ENCODE results near the gene SPECC1.
"Not testable (repeated sequence)": the region's sequence is repeated elsewhere in the genome, so short reads cannot be mapped to it uniquely, and the experiment has no call there.

Gene SPECC1, protein sequence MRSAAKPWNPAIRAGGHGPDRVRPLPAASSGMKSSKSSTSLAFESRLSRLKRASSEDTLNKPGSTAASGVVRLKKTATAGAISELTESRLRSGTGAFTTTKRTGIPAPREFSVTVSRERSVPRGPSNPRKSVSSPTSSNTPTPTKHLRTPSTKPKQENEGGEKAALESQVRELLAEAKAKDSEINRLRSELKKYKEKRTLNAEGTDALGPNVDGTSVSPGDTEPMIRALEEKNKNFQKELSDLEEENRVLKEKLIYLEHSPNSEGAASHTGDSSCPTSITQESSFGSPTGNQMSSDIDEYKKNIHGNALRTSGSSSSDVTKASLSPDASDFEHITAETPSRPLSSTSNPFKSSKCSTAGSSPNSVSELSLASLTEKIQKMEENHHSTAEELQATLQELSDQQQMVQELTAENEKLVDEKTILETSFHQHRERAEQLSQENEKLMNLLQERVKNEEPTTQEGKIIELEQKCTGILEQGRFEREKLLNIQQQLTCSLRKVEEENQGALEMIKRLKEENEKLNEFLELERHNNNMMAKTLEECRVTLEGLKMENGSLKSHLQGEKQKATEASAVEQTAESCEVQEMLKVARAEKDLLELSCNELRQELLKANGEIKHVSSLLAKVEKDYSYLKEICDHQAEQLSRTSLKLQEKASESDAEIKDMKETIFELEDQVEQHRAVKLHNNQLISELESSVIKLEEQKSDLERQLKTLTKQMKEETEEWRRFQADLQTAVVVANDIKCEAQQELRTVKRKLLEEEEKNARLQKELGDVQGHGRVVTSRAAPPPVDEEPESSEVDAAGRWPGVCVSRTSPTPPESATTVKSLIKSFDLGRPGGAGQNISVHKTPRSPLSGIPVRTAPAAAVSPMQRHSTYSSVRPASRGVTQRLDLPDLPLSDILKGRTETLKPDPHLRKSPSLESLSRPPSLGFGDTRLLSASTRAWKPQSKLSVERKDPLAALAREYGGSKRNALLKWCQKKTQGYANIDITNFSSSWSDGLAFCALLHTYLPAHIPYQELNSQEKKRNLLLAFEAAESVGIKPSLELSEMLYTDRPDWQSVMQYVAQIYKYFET

DNA sequence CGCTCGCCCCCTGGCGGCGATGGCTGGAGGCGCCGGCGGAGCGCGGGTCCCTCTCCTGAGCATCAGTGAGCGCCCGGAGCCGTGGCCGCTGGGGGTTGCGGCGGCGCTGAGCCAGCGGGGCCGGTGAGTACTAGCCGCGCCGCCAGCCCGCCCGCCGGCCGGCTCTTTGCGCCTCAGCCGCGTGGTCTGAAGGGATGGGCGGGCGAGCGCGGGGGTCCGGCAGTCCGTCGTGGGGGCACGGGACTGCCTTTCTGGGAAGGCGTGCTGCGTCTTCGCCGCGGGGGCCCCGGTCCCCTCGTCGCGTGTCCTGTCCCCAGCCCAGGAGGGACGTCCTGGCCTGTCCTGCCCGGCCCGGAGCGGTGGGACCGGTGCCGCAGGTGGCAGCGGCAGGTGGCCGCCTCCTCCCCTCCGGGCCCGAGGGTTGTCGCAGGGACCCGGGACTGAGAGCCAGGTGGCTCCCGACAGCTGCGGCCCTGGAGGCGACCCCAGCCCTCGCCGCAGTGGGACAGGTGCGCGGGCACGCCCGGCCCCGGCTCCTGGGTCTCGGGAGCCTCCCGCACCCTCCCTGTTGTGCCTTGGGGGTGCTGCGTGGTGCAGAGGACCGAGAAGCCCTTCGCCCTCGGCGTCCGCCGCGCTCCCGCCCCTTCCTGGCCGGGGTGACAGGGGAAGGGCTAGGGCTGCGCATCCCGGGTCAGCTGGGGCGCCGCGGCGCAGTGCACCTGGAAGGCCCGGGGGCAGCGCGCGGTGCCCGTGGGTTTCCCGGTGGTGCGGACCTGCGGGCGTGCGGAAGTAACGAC, at the start of gene SPECC1:
TSS of gene SPECC1 (plus strand) at position 58 of the 797 bp plus-strand sequence. CDS start 87,293 bp downstream, outside the sequence.
- peak; percentile 82 for DNase-seq (ENCODE audit: low spot score)

DNA sequence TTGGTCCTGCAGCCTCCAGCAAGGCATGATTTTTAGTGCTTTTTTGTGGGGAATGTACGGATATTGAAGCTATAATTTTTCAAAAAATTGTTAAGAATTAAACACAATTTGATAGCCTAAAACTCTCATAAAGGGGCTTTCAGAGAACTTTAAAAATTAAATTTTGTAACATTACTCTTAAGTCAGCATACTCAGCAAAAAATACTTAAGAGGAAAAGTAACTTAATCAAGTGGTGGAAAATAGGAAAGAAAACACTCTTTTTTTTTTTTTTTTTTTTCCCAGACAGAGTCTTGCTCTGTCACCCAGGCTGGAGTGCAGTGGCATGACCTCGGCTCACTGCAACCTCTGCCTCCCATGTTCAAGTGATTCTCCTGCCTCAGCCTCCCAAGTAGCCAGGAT, 46.2 kb upstream of the SPECC1 start:
- DNase-seq (ENCODE audit: low spot score), result not testable (repeated sequence)

DNA sequence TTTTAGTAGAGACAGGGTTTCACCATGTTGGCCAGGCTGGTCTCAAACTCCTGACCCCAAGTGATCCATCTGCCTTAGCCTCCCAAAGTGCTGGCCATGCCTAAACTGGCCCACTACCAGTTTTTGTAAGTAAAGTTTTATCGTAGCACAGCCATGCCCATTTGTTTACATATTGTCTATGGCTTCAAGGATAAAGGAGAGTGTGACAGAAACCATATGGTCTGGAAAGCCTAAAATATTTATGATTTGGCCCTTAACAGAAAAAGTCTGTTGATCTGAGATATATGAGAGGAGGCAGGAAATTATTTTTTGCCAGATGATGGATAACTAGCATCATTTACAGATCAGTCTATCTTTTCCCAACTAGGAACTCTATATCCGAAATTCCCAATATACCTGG, 36.0 kb upstream of the SPECC1 start:
- DNase-seq (ENCODE audit: low spot score), result no peak

DNA sequence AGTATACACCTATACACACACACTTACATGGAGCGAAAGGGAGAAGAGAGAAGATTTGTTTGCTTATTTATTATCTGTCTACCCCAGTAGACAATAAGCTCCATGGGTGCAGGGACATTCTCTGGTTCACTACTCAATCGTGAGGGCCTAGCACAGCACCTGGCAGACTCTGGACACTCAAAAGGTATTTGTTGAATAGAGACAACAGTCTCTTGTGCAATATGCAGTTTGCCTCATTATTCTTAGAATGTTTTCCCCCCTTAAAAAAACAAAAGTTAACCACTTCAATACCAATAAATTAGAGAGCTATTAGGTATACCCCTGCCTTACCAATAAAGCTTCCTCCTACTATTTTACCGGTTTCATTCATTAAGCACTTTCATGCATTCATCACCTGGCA, 33.6 kb upstream of the SPECC1 start:
- no peak for DNase-seq (ENCODE audit: low spot score)

DNA sequence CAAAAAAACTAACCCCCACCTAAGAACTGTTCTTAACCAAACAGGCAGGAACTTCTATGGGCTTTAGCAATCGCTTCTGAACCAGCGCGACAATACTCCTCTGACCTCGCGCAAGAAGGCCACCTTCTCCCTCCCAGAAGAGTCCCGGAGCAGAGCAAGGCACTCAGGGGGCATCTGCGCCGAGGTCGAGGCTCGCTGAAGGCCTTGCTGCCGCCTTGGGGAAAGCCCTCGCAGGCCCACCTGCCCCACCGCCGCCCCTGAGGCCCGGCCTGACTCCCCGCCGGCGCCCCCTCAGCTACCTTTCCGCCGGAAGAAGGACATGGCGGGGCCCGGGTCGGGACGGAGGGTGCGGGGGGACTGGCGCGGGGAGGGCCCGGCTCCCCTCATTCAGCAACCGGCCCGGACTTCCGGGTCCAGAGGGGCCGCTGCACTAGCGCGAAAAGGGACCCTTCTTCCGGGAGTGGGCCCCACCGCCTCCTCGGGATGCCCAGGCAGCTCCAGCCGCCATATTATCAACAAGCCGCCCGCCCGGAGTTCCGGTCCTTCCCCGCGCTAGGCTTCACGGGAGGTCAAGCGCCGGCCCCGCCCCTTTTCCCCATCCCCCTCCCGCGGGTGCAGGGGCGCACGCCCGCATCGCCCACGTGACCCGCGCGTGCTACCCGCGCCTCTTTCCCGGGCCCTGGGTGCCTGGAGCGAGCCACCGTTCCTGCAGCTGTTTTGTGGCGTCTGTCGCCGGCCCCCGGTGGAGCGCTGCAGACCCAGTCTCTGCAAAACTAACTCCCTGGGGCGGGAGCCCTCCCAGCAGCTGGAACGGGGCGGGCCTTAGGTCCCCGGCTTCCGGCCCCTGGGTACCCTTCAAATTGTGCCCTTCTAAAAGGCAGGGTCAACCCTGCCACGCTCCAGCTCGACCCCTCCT, 31.6 kb upstream of the SPECC1 start, which contains the start of gene AKAP10:
TSS of gene AKAP10 (minus strand) at position 536 of the 916 bp plus-strand sequence. CDS start at position 387, 149 bp downstream.
- peak; percentile 83 for DNase-seq (ENCODE audit: low spot score)

DNA sequence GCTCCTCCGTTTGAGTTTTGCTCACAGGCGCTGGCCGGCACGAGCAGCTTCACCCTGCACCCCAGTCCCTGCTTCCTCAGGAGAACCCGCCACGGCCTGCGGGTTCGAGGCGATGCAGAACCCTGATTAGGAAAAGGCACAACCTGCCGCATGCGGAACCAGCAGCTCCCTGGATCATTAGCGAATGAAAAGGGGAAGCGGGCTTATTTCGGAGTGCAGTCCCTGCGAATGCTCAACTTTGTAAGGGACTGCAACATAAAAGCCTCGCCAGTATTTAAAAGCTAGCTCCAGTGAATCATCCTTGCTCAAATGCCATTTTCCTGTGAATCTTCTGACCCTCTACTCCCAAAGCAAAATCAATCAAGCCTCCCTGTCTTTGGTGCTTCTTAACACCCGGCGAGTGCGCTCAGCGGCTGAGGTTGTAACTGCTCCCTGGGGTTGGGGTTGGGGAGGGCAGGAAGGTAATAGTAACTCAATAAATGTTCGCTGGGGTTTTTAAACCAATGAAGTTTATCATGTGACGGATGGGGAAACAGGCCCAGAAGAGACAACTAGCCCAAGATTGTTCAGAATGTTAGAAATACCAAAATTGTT, 30.9 kb upstream of the SPECC1 start:
- no peak for DNase-seq (ENCODE audit: low spot score)

DNA sequence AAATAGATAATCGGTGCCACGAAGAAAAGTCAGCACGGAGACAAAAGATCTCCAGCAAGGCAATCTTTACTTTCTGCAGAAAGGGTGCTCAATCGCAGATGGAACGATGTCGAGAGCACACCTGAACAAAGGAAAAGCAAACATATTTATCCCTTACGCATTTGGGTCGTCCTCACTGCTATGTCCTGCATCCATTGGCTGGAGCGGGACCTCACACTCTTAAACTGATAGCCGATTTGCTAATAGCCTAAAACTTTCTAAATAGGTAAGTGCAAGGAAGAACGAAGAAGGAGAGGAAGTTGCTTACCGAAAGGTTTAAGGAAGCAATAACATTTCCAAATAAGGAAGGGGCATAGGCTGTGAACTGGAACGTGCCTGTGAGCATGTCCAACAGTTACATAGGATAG, 30.4 kb upstream of the SPECC1 start:
- DNase-seq (ENCODE audit: low spot score), result no peak

DNA sequence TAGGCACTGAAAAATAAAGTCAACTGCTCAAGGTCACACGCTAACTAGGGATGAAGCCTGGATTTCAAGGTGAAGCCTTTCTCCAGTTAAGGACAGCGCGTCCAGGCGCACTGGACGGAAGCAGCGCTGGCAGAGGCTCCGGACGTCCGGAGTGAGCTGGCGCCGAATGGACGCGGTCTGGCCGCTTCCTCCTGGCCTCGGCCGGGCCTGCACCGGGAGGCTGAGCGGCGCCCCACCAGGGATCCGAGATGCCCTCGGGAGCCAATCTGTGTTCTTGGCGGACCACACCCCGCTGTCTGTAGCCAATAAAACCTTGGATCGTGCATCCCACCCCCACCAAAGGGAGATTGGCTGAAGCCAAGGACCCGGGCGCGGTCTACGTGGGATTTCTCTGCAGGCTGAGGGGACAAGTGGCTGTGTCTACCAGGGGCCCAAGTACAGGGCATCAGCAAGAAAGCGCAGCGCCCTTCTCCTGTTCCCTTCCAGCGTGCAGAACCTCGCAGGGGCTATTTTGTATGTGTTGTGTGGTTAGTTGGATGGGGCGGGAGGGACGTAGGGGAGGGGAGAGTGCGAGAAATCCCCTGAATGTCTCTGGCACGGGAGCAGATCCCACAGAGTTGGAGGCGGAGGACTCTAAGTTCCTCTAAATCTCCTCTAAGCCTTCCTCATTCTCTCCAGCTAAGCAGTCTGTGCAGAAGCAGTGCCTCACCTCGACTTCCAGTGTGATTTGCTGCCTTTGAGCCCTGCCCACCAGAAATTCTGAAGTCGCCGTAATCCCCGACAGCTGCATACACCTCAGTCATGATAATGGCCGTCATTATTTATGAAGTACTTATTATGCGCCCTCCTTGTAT, 29.0 kb upstream of the SPECC1 start:
- DNase-seq (ENCODE audit: low spot score), result no peak

DNA sequence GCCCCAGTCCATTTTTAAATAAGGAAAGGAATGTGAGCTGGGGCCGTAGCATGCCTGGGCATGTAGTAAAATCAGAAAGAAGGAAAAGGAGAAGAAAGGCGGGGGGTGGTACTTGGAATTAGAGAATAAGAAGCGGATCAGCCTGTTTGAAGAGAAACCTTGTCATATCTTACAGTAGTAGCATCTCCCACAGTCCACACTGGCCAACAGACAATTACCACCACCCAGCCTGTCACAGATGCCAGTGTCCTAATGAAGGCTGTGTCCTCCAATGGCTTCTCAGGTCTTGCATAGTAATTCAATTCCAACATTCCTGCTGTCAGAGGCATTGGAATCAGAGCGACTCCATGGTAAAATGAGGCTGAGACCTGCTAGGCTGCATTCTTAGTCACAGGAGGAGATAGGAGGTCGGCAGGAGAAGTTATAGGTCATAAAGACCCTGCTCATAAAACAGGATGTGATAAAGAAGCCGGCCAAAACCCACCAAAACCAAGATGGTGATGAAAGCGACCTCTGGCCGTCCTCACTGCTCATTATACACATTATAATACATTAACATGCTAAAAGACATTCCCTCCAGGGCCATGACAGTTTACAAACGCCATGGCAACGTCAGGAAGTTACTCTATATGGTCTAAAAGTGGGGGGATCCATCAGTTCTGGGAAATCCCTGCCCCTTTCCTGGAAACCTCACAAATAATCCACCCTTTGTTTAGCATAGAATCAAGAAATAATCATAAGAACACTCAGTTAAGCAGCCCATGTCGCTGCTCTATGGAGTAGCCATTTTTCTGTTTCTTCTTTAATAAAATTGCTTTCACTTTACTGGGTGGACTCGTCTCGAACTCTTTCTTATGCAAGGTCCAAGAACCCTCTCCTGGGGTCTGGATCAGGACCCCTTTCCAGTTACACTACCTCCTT, 22.0 kb upstream of the SPECC1 start:
- DNase-seq (ENCODE audit: low spot score), result no peak

DNA sequence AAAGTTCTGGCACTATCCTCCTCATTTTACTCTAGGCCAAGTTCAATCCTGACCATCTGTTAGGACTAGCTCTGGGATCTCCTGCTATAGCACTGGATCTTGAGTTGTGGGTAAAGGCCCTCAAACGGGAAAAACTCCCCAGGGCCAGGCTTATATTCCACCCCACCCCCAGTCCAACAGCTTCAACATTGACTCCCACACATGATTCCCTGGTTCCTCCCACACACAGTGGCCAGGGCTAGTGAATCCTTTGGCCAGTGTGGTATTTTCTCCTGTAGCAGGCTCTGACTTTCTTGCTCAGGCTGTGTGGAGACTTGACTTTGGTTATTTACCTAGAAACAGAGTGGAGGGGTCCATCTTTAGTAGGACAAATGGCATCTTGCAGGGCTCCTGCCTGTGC, 21.3 kb upstream of the SPECC1 start:
- no peak for DNase-seq (ENCODE audit: low spot score)

DNA sequence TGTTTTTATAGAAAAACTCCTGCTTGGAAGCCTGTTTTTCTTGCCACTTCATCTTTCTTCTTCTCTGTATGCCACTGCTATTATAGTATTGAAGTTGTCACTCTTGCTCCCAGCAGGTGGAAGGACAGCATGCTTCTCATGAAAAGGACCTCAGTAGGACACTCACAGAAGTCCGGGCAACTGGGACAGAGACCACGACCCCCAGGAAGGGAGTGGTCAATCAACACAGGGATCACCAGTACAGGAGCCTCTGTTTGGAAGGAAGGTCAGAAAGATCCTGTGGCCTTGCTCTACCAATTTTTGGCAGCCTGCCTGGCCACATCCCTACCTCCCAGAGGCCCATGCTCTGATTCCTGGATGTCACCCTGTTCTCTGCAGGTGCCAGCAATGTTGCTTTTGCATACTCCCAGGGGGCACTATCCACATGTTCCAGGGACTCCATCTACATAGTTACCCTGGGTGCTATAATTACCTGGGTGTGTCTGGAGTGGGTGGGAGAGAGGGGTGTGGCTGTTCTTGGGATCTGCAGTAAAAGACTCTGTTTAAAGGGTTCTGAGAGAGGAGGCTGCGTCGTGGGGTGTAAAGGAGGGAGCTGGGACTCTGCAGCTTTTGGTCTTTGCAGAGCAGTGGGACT, 17.8 kb upstream of the SPECC1 start:
- peak; percentile 56 for DNase-seq (ENCODE audit: low spot score)

DNA sequence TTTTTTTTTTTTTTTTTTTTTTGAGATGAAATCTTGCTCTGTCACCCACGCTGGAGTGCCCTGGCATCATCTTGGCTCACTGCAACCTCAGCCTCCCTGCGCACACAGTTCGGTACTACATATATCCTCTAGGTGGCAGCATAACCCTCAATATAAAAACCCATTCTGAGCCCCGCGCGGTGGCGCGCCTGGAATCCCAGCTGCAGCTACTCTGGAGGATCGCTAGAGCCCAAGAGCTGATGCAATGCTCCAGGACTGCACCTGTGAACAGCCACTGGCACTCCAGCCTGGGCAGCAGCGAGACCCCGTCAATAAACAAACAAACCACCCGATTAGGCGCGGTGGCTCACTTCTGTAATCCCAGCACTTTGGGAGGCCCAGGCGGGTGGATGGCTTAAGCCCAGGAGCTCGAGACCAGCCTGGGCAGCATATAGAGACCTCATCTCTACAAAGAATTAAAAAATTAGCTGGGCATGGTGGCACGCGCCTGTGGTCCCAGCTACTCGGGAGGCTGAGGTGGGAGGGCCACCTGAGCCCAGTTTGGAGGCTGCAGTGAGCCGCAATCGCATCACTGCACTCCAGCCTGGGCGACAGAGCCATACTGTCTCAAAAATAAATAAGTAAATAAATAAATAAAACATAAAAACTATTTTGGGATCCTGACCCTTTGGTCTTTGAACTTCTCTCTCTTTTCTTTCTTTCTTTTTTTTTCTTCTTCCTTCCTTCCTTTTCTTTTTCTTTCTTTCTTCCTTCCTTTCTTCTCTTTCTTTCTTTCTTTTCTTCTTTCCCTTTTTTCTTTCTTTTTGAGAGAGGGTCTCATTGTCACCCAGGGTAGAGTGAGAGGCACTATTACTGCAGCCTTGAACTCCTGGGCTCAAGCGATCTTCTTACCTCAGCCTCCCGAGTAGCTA, 16.1 kb upstream of the SPECC1 start:
- peak; percentile 94 for DNase-seq (ENCODE audit: low spot score)

DNA sequence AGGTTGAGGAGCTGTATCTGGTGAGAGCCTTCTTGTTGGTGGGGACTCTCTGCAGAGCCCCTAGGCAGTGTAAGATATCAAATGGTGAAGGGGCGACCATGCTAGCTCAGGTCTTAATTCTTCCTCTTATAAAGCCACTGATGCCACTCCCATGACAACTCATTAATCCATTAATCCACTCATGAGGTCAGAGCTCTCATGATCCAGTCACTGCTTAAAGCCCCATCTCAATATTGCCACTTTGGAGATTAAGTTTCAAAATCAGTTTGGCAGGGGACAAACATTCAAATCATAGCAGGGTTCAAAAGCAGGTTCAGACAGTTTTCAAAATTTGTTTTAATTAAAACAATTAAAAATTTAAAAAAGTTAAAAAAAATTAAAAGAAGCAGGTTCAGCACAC, 13.1 kb upstream of the SPECC1 start:
- no peak for DNase-seq (ENCODE audit: low spot score)

DNA sequence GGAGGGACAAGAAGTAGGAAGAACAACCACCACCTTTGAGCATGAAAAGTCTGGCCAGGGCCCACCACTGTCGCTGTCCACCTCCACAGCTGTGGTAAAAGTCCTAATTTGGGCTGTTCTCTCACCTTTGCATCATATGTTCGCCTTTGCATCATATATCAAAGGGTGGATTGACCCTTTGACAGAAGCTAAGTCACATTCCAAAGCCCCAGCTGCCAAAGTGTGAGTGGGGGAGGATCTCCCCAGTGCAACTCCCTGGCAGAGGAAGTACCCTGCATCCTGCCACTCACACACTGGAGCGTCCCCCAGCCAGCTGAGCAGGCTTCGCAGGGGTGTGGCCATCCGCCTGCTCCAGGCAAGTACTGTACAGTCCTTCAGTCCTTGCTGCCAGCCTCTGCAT, 12.7 kb upstream of the SPECC1 start:
- peak; percentile 49 for DNase-seq (ENCODE audit: low spot score)

DNA sequence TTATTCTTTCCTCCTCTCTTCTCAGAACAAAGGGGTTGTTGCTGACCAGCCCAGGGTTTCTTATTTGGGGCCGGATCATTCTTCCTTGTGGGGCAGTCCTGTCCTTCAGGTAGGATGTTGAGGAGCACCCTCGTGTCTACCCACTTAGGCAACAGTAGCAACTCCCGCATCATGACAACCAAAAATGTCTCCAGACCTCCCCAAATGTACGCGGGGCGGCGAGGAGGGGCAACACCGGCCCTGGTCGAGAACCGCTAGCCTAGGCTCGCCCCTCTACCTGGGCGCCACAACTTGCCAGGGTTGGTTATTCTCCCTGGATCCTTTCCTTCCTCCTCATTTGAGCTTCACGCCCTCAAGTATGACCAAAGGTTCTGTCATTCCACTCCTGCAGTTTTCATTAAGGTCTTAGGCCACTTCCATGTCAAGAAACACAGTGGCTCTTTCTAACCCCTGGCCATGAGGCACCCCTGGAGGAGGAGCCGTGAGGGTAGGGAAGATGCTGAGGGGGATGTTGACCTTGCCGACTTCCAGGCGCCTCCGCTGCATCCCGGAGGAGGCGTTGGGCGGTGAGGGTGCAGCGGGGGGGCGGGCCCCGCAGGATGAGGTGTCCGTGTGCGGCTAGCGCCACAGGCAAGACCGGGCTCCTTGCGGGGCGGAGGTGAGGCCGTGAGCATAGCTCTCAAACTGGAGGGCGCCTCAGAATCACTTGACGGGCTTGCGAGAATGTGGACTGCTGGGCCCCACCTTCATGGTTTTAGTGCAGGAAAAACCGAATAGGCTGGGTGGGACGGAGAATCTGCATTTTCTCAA, 712 bp upstream of the SPECC1 start:
- peak; percentile 38 for DNase-seq (ENCODE audit: low spot score)

DNA sequence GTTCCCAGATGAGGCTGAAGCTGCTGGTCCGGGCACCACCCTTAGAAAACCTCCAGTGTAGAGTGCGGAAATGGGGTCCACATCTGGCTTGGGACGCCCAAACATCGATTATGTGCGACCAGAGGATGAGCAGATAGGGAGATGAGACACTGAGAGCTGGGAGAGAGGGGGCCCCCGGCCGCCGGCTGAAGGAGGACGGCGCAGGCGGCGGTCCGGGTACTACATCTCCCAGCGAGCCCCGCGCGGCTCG, 182 bp upstream of the SPECC1 start:
- DNase-seq (ENCODE audit: low spot score), result no peak

All from SW480 (cell line).